Measurements from ENCODE around the gene BANF2. TPM values are rescaled to one million over a fixed set of nuclear protein-coding genes. Genes with fewer than 3 reads are reported as not detected.

The BANF2 gene
- total and polyA plus RNA-seq, 3 donors from 2014 or later = 29.5 to 133 (median 60.2) TPM

GRCh38 chr20:17664025-17664633, 35.6 kb upstream of the BANF2 start:
- no peaks in the 10 kb centered on the region for H3K36me3 ChIP-seq (ENCODE audit: low read depth, missing control alignments)
- intact Hi-C loops (cut with DNase I; ENCODE audit: low total_unique reads) = no loop called here
- TF ChIP-seq POLR2A (IDR thresholded peaks at IDR 0.05) = no peak
- no peak for TF ChIP-seq CTCF (IDR thresholded peaks at IDR 0.05)
- no peaks in the 10 kb centered on the region for H3K27me3 ChIP-seq
- no peaks in the 10 kb centered on the region for H3K4me1 ChIP-seq
- 93 to 94% methylated on average over 11 of the region's 11 CpGs for WGBS, 2 donors
- H3K4me3 ChIP-seq = no peak overlapping the region
- no peak overlapping the region for H3K27ac ChIP-seq
- DNase-seq = no peak
- no peaks in the 10 kb centered on the region for H3K9me3 ChIP-seq

- Histone ChIP-seq H3K9me3 (no peaks in the 10 kb centered on the region), H3K4me1 (no peaks in the 10 kb centered on the region), H3K36me3 (ENCODE audit: low read depth, missing control alignments) (no peaks in the 10 kb centered on the region), H3K27ac (no peak overlapping the region), H3K4me3 (no peak overlapping the region), H3K27me3 (no peaks in the 10 kb centered on the region)
- TF ChIP-seq POLR2A (IDR thresholded peaks at IDR 0.05) (no peak), CTCF (IDR thresholded peaks at IDR 0.05) (no peak)
- WGBS, 2 donors = 86 to 96% methylated on average over 2 of the region's 2 CpGs
- DNase-seq = no peak
- intact Hi-C loops (cut with DNase I; ENCODE audit: low total_unique reads) = no loop called here
Observed at GRCh38 chr20:17665756-17666155, 34.0 kb upstream of the BANF2 start.

- no peaks in the 10 kb centered on the region for H3K4me1 ChIP-seq
- no peaks in the 10 kb centered on the region for H3K9me3 ChIP-seq
- no peak overlapping the region for H3K4me3 ChIP-seq
- no peaks in the 10 kb centered on the region for H3K36me3 ChIP-seq (ENCODE audit: low read depth, missing control alignments)
- H3K27ac ChIP-seq = no peak overlapping the region
- 48 to 50% methylated on average over 2 of the region's 2 CpGs for WGBS, 2 donors
- H3K27me3 ChIP-seq = no peaks in the 10 kb centered on the region
- DNase-seq = no peak
- TF ChIP-seq POLR2A (IDR thresholded peaks at IDR 0.05) = no peak
- TF ChIP-seq CTCF (IDR thresholded peaks at IDR 0.05) = no peak
- intact Hi-C loops (cut with DNase I; ENCODE audit: low total_unique reads) = no loop called here
Observed at GRCh38 chr20:17666481-17666880, 33.3 kb upstream of the BANF2 start.

- Histone ChIP-seq H3K36me3 (ENCODE audit: low read depth, missing control alignments) (no peaks in the 10 kb centered on the region), H3K27ac (no peak overlapping the region), H3K4me3 (no peak overlapping the region), H3K4me1 (no peaks in the 10 kb centered on the region), H3K27me3 (no peaks in the 10 kb centered on the region), H3K9me3 (no peaks in the 10 kb centered on the region)
- TF ChIP-seq CTCF (IDR thresholded peaks at IDR 0.05) = no peak
- no peak for TF ChIP-seq POLR2A (IDR thresholded peaks at IDR 0.05)
- intact Hi-C loops (cut with DNase I; ENCODE audit: low total_unique reads) = no loop called here
- 90 to 92% methylated on average over 3 of the region's 3 CpGs for WGBS, 2 donors
- DNase-seq = no peak
Observed at GRCh38 chr20:17667445-17667844, 32.3 kb upstream of the BANF2 start.

GRCh38 chr20:17668432-17668831, 31.3 kb upstream of the BANF2 start:
- no peaks in the 10 kb centered on the region for H3K4me1 ChIP-seq
- intact Hi-C loops (cut with DNase I; ENCODE audit: low total_unique reads) = no loop called here
- H3K36me3 ChIP-seq (ENCODE audit: low read depth, missing control alignments) = no peaks in the 10 kb centered on the region
- DNase-seq = no peak
- H3K4me3 ChIP-seq = no peak overlapping the region
- no peak for TF ChIP-seq POLR2A (IDR thresholded peaks at IDR 0.05)
- no peak for TF ChIP-seq CTCF (IDR thresholded peaks at IDR 0.05)
- WGBS, 2 donors = 97 to 100% methylated on average over 3 of the region's 3 CpGs
- no peak overlapping the region for H3K27ac ChIP-seq
- H3K9me3 ChIP-seq = no peaks in the 10 kb centered on the region
- no peaks in the 10 kb centered on the region for H3K27me3 ChIP-seq

All from testis (tissue), 3 donors.